Putamen (tissue), 1 donor: ENCODE results near the gene AMHR2.
"Not testable (repeated sequence)": the region's sequence is repeated elsewhere in the genome, so short reads cannot be mapped to it uniquely, and the experiment has no call there.

ENCODE experiments used
- DNase-seq: peaks from one replicate; pipeline ENCODE4 v3.0.0-alpha.2; 2016; ENCODE audit warnings: low spot score

The AMHR2 gene

GRCh38 chr12:53415752-53416389, 7.8 kb upstream of the AMHR2 start:
- DNase-seq = not testable (repeated sequence)

DNA sequence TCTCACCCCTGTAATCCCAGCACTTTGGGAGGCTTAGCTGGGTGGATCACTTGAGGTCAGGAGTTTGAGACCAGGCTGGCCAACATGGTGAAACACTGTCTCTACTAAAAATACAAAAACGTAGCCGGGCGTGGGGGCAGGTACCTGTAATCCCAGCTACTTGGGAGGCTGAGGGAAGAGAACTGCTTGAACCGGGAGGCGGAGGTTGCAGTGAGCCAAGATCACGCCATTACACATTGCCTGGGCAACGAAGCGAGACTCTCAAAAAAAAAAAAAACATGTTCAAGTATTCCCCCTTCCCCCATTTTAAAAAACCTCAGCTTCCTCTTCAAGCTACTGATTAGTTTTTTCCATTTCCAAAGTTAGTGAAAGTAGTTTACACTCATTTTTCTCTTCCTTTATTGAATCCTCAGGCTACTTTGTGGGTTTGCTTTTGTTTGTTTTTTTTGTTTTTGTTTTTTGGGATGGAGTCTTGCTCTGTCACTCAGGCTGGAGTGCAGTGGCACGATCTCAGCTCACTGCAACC, 6.3 kb upstream of the AMHR2 start:
- DNase-seq = not testable (repeated sequence)

DNA sequence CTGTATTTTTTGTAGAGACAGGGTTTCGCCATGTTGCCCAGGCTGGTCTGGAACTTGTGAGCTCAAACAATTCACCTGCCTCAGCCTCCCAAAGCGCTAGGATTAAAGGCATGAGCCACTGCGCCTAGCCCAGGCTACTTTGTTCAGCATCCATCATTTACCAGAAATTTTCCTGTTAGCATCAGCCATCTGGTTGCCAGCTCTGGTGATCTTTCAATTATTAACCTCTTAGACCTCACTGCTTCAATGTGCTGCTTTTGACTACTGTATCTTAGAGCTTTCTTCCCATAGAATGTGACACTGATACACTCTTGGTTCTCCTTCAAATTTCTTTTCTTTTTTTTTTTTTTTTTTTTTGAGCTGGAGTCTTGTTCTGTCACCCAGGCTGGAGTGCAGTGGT, 5.4 kb upstream of the AMHR2 start:
- no peak for DNase-seq

DNA sequence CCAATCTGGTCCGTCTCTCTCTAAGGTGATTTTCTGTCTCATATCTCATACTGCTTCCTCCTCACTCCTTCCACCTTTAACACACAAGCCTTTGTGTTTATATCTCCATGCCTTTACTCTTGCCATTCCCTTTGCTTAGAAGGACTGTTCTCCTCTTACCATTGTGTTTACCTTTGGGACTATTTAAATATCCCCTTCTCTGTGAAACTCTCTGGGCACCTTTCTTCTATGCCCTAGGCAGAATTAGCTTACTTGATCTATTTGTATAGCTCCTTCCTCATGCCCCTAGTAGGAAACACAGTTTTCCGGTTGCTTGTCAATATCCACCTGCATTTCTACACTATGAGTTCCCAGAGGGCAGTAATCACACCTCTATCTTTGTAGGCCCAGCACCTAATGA, 3.9 kb upstream of the AMHR2 start:
- DNase-seq = no peak

- not testable (repeated sequence) for DNase-seq
Observed at GRCh38 chr12:53422247-53422646, 1.4 kb upstream of the AMHR2 start.

- DNase-seq = no peak
Observed at GRCh38 chr12:53424626-53425514, 1.2 kb downstream of the AMHR2 start.

GRCh38 chr12:53425515-53426150, 2.0 kb downstream of the AMHR2 start:
- no peak for DNase-seq

GRCh38 chr12:53427905-53428594, 4.4 kb downstream of the AMHR2 start:
- no peak for DNase-seq

- DNase-seq = no peak
Observed at GRCh38 chr12:53428741-53429140, 5.1 kb downstream of the AMHR2 start.

GRCh38 chr12:53430116-53430515, 6.5 kb downstream of the AMHR2 start:
- no peak for DNase-seq

GRCh38 chr12:53431187-53431586, 7.5 kb downstream of the AMHR2 start:
- no peak for DNase-seq

DNA sequence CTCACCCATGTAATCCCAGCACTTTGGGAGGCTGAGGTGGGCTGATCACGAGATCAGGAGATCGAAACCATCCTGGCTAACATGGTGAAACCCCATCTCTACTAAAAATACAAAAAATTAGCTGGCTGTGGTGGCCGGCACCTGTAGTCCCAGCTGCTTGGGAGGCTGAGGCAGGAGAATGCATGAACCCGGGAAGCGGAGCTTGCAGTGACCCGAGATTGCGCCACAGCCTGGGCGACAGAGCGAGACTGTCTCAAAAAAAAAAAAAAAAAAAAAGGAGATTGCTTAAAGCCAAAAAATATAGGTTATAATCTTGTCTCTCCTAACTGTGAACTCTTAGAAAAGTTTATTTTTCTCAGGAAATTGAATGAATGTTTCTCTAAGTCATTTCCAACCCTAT, 11.7 kb downstream of the AMHR2 start:
- DNase-seq = not testable (repeated sequence)

DNA sequence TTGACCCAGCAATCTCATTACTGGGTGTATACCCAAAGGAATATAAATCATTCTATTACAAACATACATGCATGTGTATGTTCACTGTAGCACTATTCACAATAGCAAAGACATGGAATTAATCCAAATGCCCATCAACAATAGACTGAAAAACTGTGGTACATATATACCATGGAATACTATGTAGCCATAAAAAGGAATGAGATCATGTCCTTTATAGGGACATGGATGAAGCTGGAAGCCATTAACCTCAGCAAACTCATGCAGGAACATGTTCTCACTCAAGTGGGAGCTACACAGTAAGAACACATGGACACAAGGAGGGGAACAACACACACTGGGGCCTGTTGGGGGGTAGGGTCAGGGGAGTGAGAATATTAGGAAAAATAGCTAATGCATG, 15.9 kb downstream of the AMHR2 start:
- not testable (repeated sequence) for DNase-seq

DNA sequence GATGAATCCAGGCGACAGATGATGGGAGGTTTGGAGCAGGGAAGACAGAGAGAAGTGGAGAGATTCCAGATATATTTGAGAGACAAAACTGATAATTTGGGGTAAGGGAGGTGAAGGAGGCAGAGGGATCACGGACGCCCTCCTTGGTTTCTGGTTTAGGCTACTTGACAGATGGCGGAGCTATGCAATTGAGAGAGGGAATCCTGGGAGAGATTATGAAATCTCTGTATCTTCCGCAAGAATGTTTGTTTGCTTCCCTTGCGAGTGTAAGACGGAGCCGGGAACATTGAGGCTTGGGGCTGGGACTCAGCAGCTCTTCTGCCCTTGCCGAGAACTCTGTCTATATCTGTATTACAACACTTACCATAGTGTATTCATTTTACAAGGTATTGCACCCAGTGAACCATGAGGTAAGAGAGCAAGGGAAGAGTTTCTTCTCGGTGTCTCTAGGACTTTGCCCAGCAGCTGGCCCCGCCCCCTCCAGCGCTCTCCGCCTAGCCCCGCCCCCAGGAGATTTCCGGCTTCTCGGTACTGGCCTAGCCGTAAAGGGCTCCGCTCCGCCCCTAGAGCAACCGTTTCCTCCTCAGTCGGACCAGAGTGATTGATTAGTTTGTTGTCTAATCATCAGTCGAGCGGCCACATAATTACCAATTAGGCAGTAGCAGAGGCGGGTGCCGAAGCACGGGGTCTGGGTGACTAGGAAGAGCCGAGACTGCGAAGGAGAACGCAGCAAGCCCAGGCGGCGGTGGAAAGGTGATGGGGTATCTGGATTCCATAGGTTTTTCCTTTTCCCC, 17.6 kb downstream of the AMHR2 start, which contains the start of gene PRR13:
Gene PRR13 (plus strand): TSS at position 695 of the 794 bp plus-strand sequence. CDS start 981 bp downstream, outside the sequence.
- DNase-seq = peak; percentile 99

GRCh38 chr12:53443955-53444354, 20.3 kb downstream of the AMHR2 start:
- no peak for DNase-seq

DNA sequence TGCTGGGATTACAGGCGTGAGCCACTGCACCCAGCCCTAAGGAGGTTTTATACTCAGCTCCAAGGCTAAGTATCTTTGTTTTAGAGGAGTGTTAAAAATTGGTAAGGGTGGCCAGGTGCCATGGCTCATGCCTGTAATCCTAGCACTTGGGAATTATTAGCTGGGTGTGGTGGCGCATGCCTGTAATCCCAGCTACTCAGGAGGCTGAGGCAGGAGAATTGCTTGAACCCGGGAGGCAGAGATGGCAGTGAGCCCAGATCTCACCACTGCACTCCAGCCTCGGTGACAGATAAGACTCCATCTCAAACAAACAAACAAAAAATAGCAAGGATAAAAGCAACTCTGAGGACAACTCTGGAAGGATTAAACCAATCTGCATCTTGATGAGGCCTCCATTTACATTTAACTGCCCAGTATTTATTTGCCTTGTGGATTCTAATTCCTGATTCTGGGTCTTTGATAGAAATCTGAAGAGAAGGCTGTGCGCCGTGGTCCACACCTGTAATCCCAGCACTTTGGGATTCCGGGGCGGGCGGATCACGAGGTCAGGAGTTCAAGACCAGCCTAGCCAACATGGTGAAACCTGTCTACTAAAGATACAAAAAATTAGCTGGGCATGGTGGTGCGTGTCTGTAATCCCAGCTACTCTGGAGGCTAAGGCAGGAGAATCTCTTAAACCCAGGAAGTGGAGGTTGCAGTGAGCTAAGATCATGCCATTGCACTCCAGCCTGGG, 21.1 kb downstream of the AMHR2 start:
- DNase-seq = not testable (repeated sequence)

- DNase-seq = no peak
Observed at GRCh38 chr12:53450936-53451335, 27.3 kb downstream of the AMHR2 start.

DNA sequence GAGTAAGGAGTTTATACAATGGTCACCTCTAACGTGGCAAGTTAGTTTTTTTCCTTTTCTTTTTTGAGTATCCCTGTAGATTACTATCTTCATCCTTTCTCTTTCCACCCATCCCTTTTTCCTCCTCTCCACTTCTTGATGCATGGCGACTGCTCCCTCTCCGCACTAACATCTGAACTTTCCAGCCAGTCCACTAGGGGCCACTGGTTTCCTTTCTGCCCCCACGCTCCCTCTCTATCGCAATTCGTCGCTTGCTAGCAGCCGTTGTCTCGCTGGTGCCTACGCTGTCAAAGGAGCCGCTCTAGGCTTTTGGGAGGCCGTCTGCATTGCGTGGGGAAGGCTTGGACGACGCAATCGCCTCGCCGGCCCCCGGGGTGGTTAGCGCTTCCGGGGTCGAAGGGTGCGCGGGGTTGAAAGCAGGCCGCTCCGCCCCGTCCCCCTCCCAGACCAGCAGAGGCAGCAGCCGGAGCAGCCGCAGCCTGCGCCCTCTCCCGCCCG, 28.1 kb downstream of the AMHR2 start, which contains the start of gene PCBP2:
Gene PCBP2 (plus strand): TSS at position 442 of the 498 bp plus-strand sequence. CDS start 2,699 bp downstream, outside the sequence.
- peak; percentile 100 for DNase-seq

DNA sequence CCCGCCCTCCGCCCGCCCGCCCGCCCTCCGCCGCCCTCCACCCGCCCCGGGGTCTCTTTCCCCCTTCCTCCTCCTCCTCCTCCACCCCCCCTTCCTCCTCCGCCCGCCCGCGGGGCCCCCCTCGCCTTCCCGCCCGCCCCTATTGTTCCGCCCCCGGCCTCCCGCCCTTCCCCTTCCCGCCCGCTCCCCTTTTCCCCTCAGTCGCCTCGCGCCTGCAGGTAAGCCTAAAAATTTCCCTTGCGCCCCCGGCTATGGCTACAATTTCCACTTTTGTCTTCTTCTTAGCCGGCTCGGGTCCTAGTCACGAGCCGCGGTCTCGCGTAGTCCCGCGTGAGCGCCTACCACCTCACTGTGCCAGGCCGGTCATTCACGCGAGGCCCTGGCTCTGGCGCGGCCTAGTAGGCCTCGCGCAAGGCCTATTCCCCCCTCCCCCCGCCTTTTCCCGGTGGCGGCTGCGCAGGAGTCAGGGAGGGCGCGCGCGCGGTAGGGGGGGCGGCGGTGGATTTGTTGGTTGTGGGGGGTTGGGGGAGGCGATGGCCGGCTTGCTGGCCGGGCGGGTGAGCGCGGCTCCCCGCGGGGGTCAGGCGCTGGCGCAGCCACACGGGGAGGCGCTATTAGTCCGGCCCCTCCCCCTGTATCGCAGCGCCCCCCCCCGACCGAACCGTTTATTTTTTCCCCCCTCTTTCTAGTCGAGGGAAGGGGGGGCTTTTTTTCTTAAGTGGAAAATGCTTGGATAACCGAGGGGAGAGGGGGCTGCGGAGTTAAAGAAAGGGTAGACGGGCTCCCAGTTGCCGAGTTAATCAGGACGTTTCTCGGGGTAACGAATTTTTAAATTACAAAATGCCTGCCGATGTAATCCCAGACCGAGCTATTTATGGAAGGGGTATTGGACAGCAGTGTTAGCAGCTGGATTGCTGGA, 28.8 kb downstream of the AMHR2 start:
- peak; percentile 91 for DNase-seq
